Liver (tissue), 2 donors: ENCODE results near the gene LRRK1.

Experiments
- TAF1 ChIP-seq: conservative IDR thresholded peaks from 2 replicates; pipeline ENCODE4 v1.6.1; 2016; ENCODE audit warnings: antibody characterized with exemption, mild to moderate bottlenecking
- ZBTB33 ChIP-seq: IDR thresholded peaks from 2 replicates; pipeline ENCODE4 v1.6.1; 2016; ENCODE audit warnings: antibody characterized with exemption
- donor health status: healthy.

DNA sequence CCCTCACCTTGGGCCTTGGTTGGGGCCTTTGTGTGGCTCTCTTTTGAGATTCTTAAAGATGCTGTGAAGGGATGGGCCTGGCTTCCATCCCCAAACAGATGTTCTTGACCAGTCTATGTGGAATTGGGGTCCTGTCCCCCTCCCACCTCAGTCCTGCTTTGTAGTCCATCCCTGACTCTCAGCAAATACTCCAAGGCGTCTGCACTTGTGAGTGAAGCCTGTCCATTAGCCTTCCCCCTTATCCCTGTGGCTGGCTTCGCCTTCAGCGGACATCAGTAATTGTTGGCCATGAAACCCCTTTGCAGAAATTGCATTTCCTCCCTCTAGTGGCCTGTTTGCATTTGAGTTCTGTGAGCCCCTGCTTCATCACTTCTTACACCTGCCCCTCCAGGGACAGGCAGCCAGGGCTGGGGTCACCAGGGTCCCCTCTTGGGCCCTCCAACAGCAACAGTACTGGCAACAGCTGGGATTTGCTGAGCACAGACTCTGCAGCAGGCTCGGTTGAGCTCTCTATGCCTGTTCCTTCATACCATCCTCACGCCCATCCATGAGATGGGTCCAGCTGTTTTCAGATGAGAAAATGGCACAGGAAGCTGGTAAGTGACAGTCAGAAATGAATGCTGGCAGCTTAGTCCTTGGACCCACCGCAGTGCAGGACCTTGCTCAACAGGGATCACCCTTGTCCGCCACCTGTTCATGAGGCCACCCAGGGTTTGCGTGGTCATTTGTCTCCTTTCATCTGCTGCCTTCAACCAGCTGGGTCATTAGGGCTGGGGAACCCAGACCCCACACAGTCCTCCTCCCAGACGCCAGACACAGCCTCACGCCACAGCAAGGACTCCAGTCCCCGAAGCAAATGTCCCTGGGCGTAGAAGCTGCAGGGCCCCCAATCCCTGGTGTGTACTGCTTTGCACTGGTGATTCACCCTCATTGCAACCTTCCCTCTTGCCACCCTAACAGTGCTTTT lies 8.9 kb upstream of the LRRK1 start:
- TF ChIP-seq ZBTB33 (no peak), TAF1 (no peak)
